Activated CD4-positive, alpha-beta T cell treated with anti-CD3 and anti-CD28 coated beads, Interleukin-2, amount 50 U/mL, for 24 hours (primary cell): Measurements from ENCODE around the gene N4BP2.

Experiments used
- DNase-seq, 2 donors: peaks; one replicate each; pipeline ENCODE4 v3.0.0-alpha.2; 2020; ENCODE audit warnings: low read depth in 1 of 2, low spot score in 1 of 2

Gene N4BP2

DNA sequence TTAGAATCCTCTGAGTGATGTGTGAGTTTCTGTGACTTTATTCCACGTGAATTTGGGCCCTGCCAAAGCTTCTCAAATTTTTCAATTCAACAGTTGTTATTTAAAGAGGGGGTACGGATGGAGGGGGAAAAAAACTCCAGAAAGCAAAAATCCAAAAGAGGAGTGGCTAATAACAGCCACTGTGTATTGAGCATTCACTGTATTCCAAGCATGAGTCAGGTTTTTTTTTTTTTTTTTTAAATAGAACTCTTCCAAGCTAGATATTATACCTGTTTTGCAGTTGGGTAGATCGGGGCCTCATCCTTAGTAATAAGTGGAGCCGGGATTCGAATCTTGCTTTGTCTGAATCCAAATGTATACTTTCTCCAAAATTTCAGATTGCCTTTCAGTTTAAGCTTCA is 133.8 kb downstream of the N4BP2 start:
- no peak for DNase-seq

GRCh38 chr4:40190880-40191815 is 134.5 kb downstream of the N4BP2 start:
- no peak for DNase-seq

DNA sequence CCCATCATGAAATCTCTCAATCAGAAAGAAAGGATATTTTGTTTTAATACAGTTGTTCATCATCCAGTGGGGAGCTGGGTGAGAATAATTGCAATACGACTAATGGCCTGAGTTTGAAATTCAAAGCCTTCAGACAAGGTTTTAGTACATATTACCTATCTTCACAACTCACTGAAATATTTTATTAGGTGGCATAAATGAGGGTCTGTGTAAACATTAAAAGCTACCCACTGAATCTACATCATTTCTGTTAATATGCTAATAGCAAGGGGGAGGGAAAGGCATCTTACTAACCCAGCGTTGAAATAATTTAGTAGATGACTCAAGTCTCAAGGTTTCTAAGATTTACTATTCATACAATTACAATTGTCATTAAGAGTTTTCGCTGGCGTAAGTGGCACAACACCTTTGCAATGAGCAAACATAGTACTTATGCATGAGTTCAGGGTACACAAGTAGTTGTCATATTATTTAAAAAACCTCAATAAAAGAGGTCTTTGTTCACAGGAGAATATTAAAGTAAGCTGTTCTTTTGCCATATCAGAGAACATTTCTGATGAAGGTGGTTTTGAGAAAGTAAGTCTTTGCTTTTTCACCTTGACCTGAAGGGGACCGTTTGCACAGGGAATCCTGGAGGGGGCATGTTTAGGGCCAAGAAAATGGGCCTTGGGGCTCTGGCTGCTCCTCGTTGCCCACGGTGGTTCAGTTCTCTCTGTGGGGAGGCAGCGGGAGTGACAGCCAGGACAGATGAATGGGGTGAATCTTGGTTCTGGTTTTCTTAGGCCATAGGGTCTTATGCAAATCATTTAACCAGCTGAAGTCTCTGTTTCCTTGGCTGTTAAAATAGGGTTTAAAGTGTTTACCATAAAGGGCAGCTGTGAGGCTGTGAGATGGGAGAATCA is 135.7 kb downstream of the N4BP2 start:
- DNase-seq, result no peak

DNA sequence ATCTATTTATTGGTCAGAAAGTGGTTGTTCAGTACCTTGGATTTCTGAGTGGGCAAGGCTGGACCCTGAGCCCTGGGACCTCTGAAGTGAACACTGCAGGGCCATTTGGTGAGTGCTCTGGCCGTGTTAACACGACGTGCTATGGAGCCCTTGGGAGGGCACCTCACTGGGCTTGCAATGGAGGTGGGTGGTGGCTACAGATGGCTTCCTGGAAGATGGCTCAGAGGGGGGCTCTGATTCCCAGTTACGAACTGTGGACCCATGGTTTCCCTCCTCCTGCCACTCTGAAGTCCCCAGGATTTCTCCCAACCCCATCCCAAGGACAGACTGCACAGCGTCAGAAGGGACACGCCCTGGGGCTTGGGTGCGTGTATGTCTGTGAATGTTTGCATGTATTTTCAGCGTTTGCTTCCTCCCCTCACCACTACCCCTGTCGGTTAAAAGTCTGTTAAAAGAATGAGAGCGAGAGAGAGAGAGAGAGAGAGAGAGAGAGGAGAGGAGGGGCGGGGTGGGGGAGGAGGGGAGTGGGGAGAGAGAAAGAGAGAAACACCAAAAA is 136.4 kb downstream of the N4BP2 start:
- DNase-seq, result no peak

DNA sequence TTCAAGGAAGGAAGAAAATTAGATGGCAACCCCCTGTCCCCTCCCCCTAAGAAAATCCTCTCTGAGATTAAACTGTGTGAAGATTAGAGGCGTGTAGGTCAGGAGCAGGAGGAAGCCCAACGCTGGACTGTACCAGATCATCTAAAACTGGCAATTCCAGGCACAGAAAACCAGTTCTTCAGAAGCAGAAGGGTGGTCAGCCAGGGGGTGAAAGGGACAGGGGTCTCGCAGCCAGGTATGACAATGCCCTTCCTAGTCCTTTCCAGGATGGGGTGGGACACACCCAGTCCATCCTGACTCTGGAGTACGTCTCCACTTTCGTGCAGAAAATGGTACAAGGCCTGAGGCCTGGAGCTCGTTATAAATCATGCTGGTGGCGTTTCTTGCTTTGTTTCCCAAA is 136.9 kb downstream of the N4BP2 start:
- no peak for DNase-seq

- DNase-seq, result no peak
These were observed 138.0 kb downstream of the N4BP2 start for GRCh38 chr4:40194602-40195161.

GRCh38 chr4:40195182-40196177 is 138.8 kb downstream of the N4BP2 start:
- no peak for DNase-seq

DNA sequence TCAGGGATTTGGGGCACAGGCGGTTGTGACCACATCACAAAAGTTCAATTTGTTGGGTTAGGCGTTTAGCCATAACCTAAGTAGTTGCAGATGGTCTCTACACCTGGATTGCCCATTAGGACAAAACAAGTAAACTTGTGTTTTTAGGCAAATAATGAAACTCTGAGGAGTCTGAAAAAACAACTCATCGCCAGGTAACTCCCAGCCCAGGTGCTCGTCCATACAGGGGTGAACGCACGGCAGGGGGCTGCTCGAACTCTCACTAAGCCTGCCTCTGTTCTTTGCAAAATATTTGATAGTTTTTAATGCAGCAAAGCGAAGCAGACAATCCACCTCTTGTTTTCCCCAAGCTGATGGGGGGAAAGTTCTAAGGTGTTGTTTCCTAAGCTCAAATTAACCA is 139.6 kb downstream of the N4BP2 start:
- DNase-seq, result no peak

DNA sequence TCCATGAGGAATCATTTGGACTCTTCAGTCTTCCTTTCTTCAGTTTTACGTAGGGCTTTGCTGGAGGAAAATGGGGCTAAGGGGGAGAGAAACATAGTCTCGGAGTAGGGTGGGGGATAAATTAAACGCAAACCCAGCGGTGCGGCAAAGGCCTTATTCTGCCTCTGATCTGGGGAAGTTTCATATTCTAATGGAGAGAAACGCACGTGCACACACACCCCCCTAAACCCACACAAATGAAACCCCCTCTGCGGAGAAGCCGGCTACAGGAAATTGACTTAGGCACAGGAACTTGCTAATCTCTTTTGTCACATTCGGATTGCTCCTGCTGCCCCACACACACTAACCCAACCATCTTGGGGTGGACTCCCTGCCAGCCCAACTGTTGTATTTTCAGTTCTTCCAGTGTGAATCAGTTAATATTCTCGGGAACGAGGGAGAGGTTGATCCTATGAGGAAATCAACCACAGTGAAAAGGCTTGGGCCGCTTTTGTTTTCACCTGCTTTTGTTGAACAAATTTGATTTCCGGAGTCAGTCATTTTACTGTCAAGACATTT is 140.2 kb downstream of the N4BP2 start, which contains the start of gene RHOH:
Gene RHOH, plus strand, starts transcription at position 308 of the 558 bp plus-strand sequence. CDS start 46,356 bp downstream, outside the sequence.
- peak; percentile 52 to 79 for DNase-seq

GRCh38 chr4:40197879-40198689 is 141.4 kb downstream of the N4BP2 start:
- no peak for DNase-seq

DNA sequence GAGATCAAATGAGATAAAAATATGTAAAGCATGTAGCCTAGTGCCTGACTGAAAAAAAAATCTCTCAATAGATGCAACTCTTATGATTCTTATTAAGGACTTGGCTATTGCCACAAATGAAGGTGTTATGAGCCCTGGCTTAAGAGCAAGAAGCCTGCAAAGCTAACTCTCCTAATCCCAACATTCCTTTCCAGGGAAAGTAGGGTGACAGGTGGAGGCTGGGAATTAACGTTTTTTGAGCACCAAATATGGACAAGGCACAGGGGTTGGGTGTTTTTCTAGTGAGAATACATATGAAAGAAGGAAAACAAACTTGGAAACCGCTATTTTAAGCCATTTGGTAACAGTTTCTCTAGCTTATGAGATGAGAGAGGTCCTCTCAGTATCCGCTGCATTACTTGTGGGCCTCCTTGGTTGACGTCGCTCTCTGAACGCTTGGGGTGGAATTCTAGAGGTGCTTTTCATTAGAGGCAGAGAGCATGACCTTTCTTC is 142.6 kb downstream of the N4BP2 start:
- no peak for DNase-seq

GRCh38 chr4:40199999-40200874 is 143.6 kb downstream of the N4BP2 start:
- peak in 1 of 2 donors; percentile 71 for DNase-seq

- DNase-seq, result no peak
These were observed 144.5 kb downstream of the N4BP2 start for GRCh38 chr4:40200875-40201801.

DNA sequence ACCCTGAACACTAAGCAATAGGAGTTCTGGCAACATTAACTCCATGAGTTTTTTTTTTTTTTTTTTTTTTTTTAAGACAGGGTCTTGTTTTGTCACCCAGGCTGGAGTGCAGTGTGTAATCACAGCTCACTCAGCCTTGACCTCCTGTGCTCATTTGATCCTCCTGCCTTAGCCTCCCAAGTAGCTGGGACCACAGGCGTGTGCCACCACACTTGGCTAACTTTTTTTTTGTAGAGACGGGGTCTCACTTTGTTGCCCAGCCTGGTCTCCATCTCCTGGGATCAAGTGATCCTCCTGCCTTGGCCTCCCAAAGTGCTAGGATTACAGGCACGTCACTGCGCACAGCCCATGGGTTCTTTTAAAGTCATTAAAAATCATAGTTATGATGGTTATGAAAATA is 145.2 kb downstream of the N4BP2 start:
- DNase-seq, result no peak

DNA sequence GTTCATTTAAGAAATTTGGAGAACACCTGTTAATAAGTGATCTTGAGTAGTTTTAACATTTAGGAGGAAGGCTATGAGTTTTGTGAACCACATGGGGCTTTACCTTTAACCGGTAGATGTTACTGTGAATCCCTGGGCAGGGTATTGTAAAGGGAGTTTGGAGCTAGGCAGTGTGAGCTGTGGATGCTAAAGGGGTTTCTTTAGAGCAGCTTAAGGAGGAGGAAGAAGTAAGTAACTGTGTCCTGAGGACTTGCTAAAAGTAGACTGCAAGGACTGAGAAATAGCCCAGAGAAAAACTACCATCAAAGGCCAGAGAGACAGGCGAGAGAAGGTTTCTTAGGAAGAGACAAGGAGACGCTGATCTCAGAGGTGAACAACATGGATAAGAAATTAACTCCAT is 145.8 kb downstream of the N4BP2 start:
- DNase-seq, result no peak

GRCh38 chr4:40204507-40205258 is 148.0 kb downstream of the N4BP2 start:
- DNase-seq, result no peak
